HepG2 (cell line): ENCODE results near the gene AJUBA. TPM values are rescaled to one million over a fixed set of nuclear protein-coding genes. Genes with fewer than 3 reads are reported as not detected.

Source experiments
- MEIS2 ChIP-seq: sonication (generic); formaldehyde crosslinking; IDR thresholded peaks from 2 replicates; pipeline ENCODE4 v1.9.0; 2021; ENCODE audit warnings: mild to moderate bottlenecking, missing genetic modification reagents
- NR1H2 ChIP-seq: sonication (generic); formaldehyde crosslinking; IDR thresholded peaks from 2 replicates; pipeline ENCODE4 v1.8.1; 2022; ENCODE audit warnings: low read depth, missing genetic modification reagents, borderline replicate concordance
- POLR2AphosphoS5 ChIP-seq: IDR thresholded peaks from 2 replicates; pipeline ENCODE4 v1.6.1; 2012; ENCODE audit warnings: low read depth, low read length
- RAD51 ChIP-seq: fragments of 450-650 bp; IDR thresholded peaks from 2 replicates; pipeline ENCODE4 v1.6.1; 2016; ENCODE audit warnings: borderline replicate concordance
- RARA ChIP-seq: IDR thresholded peaks from 2 replicates; pipeline ENCODE4 v1.6.1; 2016; ENCODE audit warnings: missing genetic modification reagents, missing compliant biosample characterization
- SATB2 ChIP-seq: sonication (generic); formaldehyde crosslinking; IDR thresholded peaks from 2 replicates; pipeline ENCODE4 v1.5.0; 2020; ENCODE audit warnings: missing genetic modification reagents
- TSC22D2 ChIP-seq: sonication (generic); formaldehyde crosslinking; IDR thresholded peaks from 2 replicates; pipeline ENCODE4 v1.5.1; 2020; ENCODE audit warnings: missing genetic modification reagents, mild to moderate bottlenecking, borderline replicate concordance
- WIZ ChIP-seq: sonication (generic); formaldehyde crosslinking; IDR thresholded peaks from 2 replicates; pipeline ENCODE4 v1.5.1; 2020; ENCODE audit warnings: mild to moderate bottlenecking, missing genetic modification reagents
- XBP1 ChIP-seq: sonication (generic); formaldehyde crosslinking; IDR thresholded peaks from 2 replicates; pipeline ENCODE4 v1.5.0; 2020; ENCODE audit warnings: missing genetic modification reagents
- ZFP1 ChIP-seq: IDR thresholded peaks from 2 replicates; pipeline ENCODE4 v1.6.1; 2016
- ZMYM4 ChIP-seq: sonication (generic); formaldehyde crosslinking; IDR thresholded peaks from 2 replicates; pipeline ENCODE4 v1.8.1; 2023; ENCODE audit warnings: mild to moderate bottlenecking, missing genetic modification reagents
- ZNF12 ChIP-seq: sonication (generic); formaldehyde crosslinking; IDR thresholded peaks from 2 replicates; pipeline ENCODE4 v1.5.0; 2020; ENCODE audit warnings: missing genetic modification reagents
- ZNF546 ChIP-seq: sonication (generic); formaldehyde crosslinking; conservative IDR thresholded peaks from 2 replicates; pipeline ENCODE4 v1.8.1; 2023; ENCODE audit warnings: mild to moderate bottlenecking, missing genetic modification reagents
- ZSCAN22 ChIP-seq: sonication (generic); formaldehyde crosslinking; IDR thresholded peaks from 2 replicates; pipeline ENCODE4 v1.4.0; 2020; ENCODE audit warnings: mild to moderate bottlenecking, missing genetic modification reagents
- polyA plus RNA-seq, 8 experiments: library from polyadenylated mRNA; depleted of rRNA in 3 of 8; stranded (reverse) in 7 of 8; unstranded in 1 of 8; fragments of >200 nt; fragmentation: Illumina TruSeq in 4 of 8; extraction: Trizol in 4 of 8; gene quantifications; 2 replicates each; pipeline versions ENCODE4 v1.2.1 to v1.2.3, GENCODE V29; 2011 to 2016; ENCODE audit warnings: low read depth in 4 of 8, missing spikeins in 1 of 8, mixed read lengths in 1 of 8; ENCODE audit not compliant: insufficient read depth in 1 of 8
- total RNA-seq, 5 experiments: library from RNA; depleted of rRNA; stranded (reverse); fragments of >200 nt; fragmentation: Illumina TruSeq; extraction: Trizol; gene quantifications; 2 replicates each; pipeline ENCODE4 v1.2.3, GENCODE V29; 2016; ENCODE audit warnings: low read depth in 1 of 5
- TF ChIP-seq, protein P1 (sequence below): sonication (generic); formaldehyde crosslinking; IDR thresholded peaks from 2 replicates; pipeline ENCODE4 v1.4.0; 2020; ENCODE audit warnings: missing genetic modification reagents, borderline replicate concordance
- TF ChIP-seq, protein P2 (sequence below): sonication (generic); formaldehyde crosslinking; IDR thresholded peaks from 2 replicates; pipeline ENCODE4 v1.8.0; 2022; ENCODE audit warnings: missing genetic modification reagents, mild to moderate bottlenecking, inconsistent platforms, borderline replicate concordance
- TF ChIP-seq, protein P3 (sequence below): sonication (generic); formaldehyde crosslinking; IDR thresholded peaks from 2 replicates; pipeline ENCODE4 v1.8.1; 2022; ENCODE audit warnings: mild to moderate bottlenecking, missing genetic modification reagents
- TF ChIP-seq, protein P4 (sequence below), 2 experiments: fragments of 450-650 bp in 1 of 2; sonication (generic) in 1 of 2; formaldehyde crosslinking in 1 of 2; IDR thresholded peaks; 2 replicates each; pipeline versions ENCODE4 v1.6.1 to v1.8.0; 2016 to 2022; ENCODE audit warnings: antibody characterized with exemption in 1 of 2, mild to moderate bottlenecking in 1 of 2, missing genetic modification reagents in 1 of 2

Gene AJUBA
- total and polyA plus RNA-seq, 2 of the 13 experiments (the other 11 are each of a cell fraction or from before 2014, with no cell fraction given) = 157 to 241 TPM

DNA sequence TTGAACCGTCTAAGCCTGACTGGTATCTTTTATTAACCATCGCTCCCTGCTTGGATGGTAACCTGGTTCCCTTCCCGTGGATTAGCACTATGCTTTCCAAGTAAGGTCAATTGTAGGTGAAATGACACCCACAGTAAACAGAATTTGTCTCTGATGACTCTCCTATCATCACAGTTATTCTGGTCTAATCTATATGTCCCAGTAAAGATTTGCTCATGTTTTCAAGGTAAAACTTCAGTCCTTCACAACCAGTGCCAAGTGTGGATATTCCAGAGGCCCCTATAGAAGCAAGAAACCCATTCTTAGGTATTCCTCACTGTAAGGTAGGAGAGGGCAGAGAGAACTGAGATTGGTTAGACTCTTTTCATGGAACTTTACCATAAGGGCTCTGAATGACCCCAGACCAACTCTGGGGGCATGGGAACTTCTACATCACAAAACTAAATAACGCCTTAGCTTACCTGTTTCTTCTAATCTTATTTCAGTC lies 15.5 kb downstream of the AJUBA start (continued):
- TF ChIP-seq ZNF12 (CRISPR knock-in tag) (0 out of 2 replicates have a peak, but pooled peaks have one; percentile 35), POLR2AphosphoS5 (peak; percentile 72; the same call in 1 of the 2 replicates), RAD51 (no peak), WIZ (no peak), RARA (peak; percentile 74; the same call in 1 of the 2 replicates), ZNF546 (no peak), XBP1 (0 out of 2 replicates have a peak, but pooled peaks have one; percentile 52), ZFP1 (CRISPR knock-in tag) (0 out of 2 replicates have a peak, but pooled peaks have one; percentile 54), SATB2 (CRISPR knock-in tag) (0 out of 2 replicates have a peak, but pooled peaks have one; percentile 17), ZSCAN22 (no peak), MEIS2 (CRISPR knock-in tag) (no peak), NR1H2 (CRISPR knock-in tag) (0 out of 2 replicates have a peak, but pooled peaks have one; percentile 34), ZMYM4 (CRISPR knock-in tag) (0 out of 2 replicates have a peak, but pooled peaks have one; percentile 2), TSC22D2 (no peak; the same call in 1 of the 2 replicates)
- TF ChIP-seq, protein P1, sequence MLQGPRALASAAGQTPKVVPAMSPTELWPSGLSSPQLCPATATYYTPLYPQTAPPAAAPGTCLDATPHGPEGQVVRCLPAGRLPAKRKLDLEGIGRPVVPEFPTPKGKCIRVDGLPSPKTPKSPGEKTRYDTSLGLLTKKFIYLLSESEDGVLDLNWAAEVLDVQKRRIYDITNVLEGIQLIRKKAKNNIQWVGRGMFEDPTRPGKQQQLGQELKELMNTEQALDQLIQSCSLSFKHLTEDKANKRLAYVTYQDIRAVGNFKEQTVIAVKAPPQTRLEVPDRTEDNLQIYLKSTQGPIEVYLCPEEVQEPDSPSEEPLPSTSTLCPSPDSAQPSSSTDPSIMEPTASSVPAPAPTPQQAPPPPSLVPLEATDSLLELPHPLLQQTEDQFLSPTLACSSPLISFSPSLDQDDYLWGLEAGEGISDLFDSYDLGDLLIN = 0 out of 2 replicates have a peak, but pooled peaks have one; percentile 54
- TF ChIP-seq, protein P2, sequence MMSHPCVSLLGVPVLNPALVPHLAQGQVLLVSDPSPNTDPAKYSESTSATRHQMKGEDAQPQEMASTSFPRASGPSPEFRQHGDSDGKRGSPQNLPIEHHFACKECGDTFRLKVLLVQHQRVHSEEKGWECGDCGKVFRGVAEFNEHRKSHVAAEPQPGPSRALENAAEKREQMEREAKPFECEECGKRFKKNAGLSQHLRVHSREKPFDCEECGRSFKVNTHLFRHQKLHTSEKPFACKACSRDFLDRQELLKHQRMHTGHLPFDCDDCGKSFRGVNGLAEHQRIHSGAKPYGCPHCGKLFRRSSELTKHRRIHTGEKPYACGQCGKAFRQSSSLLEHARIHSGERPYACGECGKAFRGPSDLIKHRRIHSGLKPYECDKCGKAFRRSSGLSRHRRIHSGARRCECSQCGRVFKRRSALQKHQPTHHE (CRISPR knock-in tag) = no peak
- TF ChIP-seq, protein P3, sequence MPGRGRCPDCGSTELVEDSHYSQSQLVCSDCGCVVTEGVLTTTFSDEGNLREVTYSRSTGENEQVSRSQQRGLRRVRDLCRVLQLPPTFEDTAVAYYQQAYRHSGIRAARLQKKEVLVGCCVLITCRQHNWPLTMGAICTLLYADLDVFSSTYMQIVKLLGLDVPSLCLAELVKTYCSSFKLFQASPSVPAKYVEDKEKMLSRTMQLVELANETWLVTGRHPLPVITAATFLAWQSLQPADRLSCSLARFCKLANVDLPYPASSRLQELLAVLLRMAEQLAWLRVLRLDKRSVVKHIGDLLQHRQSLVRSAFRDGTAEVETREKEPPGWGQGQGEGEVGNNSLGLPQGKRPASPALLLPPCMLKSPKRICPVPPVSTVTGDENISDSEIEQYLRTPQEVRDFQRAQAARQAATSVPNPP (CRISPR knock-in tag) = peak; percentile 51; the same call in 1 of the 2 replicates
- TF ChIP-seq, protein P4, sequence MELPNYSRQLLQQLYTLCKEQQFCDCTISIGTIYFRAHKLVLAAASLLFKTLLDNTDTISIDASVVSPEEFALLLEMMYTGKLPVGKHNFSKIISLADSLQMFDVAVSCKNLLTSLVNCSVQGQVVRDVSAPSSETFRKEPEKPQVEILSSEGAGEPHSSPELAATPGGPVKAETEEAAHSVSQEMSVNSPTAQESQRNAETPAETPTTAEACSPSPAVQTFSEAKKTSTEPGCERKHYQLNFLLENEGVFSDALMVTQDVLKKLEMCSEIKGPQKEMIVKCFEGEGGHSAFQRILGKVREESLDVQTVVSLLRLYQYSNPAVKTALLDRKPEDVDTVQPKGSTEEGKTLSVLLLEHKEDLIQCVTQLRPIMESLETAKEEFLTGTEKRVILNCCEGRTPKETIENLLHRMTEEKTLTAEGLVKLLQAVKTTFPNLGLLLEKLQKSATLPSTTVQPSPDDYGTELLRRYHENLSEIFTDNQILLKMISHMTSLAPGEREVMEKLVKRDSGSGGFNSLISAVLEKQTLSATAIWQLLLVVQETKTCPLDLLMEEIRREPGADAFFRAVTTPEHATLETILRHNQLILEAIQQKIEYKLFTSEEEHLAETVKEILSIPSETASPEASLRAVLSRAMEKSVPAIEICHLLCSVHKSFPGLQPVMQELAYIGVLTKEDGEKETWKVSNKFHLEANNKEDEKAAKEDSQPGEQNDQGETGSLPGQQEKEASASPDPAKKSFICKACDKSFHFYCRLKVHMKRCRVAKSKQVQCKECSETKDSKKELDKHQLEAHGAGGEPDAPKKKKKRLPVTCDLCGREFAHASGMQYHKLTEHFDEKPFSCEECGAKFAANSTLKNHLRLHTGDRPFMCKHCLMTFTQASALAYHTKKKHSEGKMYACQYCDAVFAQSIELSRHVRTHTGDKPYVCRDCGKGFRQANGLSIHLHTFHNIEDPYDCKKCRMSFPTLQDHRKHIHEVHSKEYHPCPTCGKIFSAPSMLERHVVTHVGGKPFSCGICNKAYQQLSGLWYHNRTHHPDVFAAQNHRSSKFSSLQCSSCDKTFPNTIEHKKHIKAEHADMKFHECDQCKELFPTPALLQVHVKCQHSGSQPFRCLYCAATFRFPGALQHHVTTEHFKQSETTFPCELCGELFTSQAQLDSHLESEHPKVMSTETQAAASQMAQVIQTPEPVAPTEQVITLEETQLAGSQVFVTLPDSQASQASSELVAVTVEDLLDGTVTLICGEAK (IDR thresholded peaks at IDR 0.05) = no peak
- TF ChIP-seq, protein P4 (CRISPR knock-in tag; IDR thresholded peaks at IDR 0.05) = no peak
